Fibroblast of villous mesenchyme (primary cell): ENCODE results near the gene DOLPP1. TPM values are rescaled to one million over a fixed set of nuclear protein-coding genes. Genes with fewer than 3 reads are reported as not detected.

ENCODE experiments used
- DNase-seq: peaks from one replicate; pipeline ENCODE4 v3.0.0-alpha.2; 2010; ENCODE audit warnings: low read depth
- H3K4me3 ChIP-seq: 2 replicates; pipeline ENCODE4 v1.5.1; 2011; ENCODE audit warnings: low read depth, mild to moderate bottlenecking, low read length
- CTCF ChIP-seq: IDR thresholded peaks from 2 replicates; pipeline ENCODE4 v1.5.1; 2012; ENCODE audit warnings: low read depth, mild to moderate bottlenecking, low read length; ENCODE audit not compliant: insufficient read depth
- total RNA-seq: library from RNA; depleted of rRNA; stranded (reverse); fragments of >200 nt; gene quantifications from 2 replicates; pipeline ENCODE4 v1.2.3, GENCODE V29; 2012

The DOLPP1 gene
- total RNA-seq, 1 donor, result 14.2 TPM

- H3K4me3 ChIP-seq, result no peak overlapping the region
- TF ChIP-seq CTCF, result no peak
Observed at GRCh38 chr9:129101279-129101678, 20.4 kb downstream of the DOLPP1 start.

DNA sequence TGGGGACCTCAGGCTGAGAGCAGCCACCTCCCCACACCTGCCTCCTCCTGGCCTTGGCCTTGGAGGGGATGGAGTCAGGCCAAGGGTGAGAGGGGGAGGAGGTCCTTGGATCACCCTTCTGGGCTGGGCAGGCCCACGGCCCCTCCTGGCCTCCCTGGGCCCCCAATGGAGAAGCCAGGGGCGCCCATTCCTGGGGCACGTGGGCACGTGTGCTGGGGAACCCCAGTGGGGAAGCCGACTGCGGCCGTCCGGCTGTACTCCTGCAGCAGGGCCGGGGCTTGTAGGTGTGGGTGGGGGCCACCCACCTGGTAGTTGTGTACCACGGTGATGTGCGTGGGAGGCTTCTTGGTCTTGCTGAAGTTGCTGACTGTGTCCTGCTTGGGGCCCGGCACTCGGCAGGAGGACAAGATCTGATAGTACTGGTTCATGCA is 21.2 kb downstream of the DOLPP1 start:
- no peak for DNase-seq
- TF ChIP-seq CTCF, result no peak
- H3K4me3 ChIP-seq, result no peak overlapping the region

More at GRCh38 chr9:129101279-129101678, 20.4 kb downstream of the DOLPP1 start:
- no peak for DNase-seq

GRCh38 chr9:129102791-129103594 is 22.1 kb downstream of the DOLPP1 start:
- TF ChIP-seq CTCF, result peak; percentile 71
- no peak overlapping the region for H3K4me3 ChIP-seq
- peak; percentile 41 for DNase-seq

- DNase-seq, result no peak
- no peak for TF ChIP-seq CTCF
Observed at GRCh38 chr9:129103595-129103965, 22.7 kb downstream of the DOLPP1 start.

GRCh38 chr9:129104051-129104450 is 23.1 kb downstream of the DOLPP1 start:
- no peak for TF ChIP-seq CTCF

More at GRCh38 chr9:129103595-129103965, 22.7 kb downstream of the DOLPP1 start:
- H3K4me3 ChIP-seq, result no peak overlapping the region

GRCh38 chr9:129105857-129106694 is 25.2 kb downstream of the DOLPP1 start:
- no peak for DNase-seq
- H3K4me3 ChIP-seq, result no peak overlapping the region
- no peak for TF ChIP-seq CTCF

More at GRCh38 chr9:129104051-129104450, 23.1 kb downstream of the DOLPP1 start:
- no peak overlapping the region for H3K4me3 ChIP-seq
- DNase-seq, result no peak
